Mesothelial cell of epicardium (in vitro differentiated cells): ENCODE data around the gene FNDC3B. TPM values are rescaled to one million over a fixed set of nuclear protein-coding genes. Genes with fewer than 3 reads are reported as not detected.

Source experiments
- DNase-seq, 2 experiments: peaks; one replicate each; pipeline ENCODE4 v3.0.0; 2021; ENCODE audit warnings: low spot score in 2 of 2; ENCODE audit not compliant: unreplicated experiment in 2 of 2
- H3K27ac Mint-ChIP-seq: 2 replicates; pipeline ENCODE4 v1.8.0; 2021; ENCODE audit warnings: mixed read lengths
- H3K27me3 Mint-ChIP-seq: 2 replicates; pipeline ENCODE4 v1.8.0; 2021; ENCODE audit warnings: low read depth, mixed read lengths
- H3K36me3 Mint-ChIP-seq: 2 replicates; pipeline ENCODE4 v1.8.0; 2021; ENCODE audit warnings: mixed read lengths
- H3K4me1 Mint-ChIP-seq: 2 replicates; pipeline ENCODE4 v1.8.0; 2021; ENCODE audit warnings: mixed read lengths
- H3K4me3 Mint-ChIP-seq: 2 replicates; pipeline ENCODE4 v1.8.0; 2021; ENCODE audit warnings: mild to moderate bottlenecking, moderate library complexity, mixed read lengths
- H3K9me3 Mint-ChIP-seq: 2 replicates; pipeline ENCODE4 v1.8.0; 2021; ENCODE audit warnings: mixed read lengths
- total RNA-seq: library from RNA; stranded (reverse); gene quantifications from 3 replicates; pipeline ENCODE4 v1.2.1, GENCODE V29; 2021
- TF ChIP-seq, protein P1 (sequence below): fragments of 200-600 bp; sonication (generic); IDR thresholded peaks from one replicate; pipeline ENCODE4 v1.5.0; 2021; ENCODE audit warnings: antibody characterized with exemption; ENCODE audit not compliant: unreplicated experiment

Gene FNDC3B
- total RNA-seq, 1 donor from 2014 or later = 131 TPM

DNA sequence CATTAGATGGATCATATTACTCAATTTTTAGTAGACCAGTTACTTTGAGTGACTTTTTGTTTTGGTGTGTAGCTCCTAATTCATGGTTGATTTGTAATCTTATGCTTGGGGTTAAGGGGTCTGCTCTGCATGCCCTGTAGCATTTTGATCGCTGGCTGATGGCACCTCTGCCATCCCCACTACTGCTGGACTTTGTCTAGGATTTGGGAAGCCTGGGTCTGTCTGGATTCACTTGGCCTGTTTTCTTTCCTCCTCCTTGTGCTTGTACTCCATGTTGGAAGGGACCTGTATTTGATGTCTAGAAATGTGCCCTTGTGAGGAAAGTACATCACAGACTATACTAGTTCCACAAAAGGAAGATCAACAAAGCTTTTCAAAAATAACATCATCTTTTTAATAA is 154.1 kb downstream of the FNDC3B start:
- no peak for DNase-seq
- Mint-ChIP-seq H3K36me3 (peaks cover 9% of the 10 kb centered on the region), H3K4me3 (no peak overlapping the region), H3K27me3 (no peaks in the 10 kb centered on the region), H3K9me3 (no peaks in the 10 kb centered on the region), H3K4me1 (peaks cover 17% of the 10 kb centered on the region), H3K27ac (peak overlapping the region; percentile 2)
- TF ChIP-seq, protein P1, sequence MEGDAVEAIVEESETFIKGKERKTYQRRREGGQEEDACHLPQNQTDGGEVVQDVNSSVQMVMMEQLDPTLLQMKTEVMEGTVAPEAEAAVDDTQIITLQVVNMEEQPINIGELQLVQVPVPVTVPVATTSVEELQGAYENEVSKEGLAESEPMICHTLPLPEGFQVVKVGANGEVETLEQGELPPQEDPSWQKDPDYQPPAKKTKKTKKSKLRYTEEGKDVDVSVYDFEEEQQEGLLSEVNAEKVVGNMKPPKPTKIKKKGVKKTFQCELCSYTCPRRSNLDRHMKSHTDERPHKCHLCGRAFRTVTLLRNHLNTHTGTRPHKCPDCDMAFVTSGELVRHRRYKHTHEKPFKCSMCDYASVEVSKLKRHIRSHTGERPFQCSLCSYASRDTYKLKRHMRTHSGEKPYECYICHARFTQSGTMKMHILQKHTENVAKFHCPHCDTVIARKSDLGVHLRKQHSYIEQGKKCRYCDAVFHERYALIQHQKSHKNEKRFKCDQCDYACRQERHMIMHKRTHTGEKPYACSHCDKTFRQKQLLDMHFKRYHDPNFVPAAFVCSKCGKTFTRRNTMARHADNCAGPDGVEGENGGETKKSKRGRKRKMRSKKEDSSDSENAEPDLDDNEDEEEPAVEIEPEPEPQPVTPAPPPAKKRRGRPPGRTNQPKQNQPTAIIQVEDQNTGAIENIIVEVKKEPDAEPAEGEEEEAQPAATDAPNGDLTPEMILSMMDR = no peak

DNA sequence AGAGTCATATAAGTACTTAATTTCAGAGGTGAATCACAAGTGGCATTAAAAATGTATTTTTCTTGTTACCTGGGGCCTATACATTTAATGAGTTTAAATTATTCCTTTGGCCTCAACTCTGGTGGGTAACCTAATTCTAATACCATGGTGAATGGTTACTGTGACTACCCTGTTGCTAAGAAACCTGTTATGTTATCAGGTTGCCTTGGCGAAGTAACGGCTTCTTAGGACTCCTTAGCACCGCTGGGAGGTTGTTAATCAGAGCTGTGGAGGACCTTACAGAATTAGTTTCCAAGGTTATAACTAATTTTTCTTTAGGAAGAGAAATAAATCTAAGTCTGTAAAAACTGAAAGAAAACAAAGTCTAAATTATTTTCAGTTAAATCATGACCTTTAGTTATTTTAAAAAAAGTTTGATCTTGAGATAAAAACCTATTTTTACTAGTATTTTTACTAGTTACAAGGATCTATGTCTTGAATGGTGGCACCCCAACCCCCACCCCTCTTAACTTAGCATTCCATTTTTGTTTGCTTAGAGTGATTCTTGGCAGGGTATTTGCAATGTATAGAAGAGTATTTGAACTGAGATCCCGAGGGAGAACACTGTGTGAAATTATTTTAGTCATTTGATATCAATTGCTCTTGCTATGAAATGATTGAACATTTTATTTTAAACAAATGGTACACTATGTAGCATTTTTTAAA is 155.5 kb downstream of the FNDC3B start:
- no peak overlapping the region for H3K4me3 Mint-ChIP-seq
- H3K36me3 Mint-ChIP-seq = peaks cover 10% of the 10 kb centered on the region
- no peaks in the 10 kb centered on the region for H3K27me3 Mint-ChIP-seq
- H3K4me1 Mint-ChIP-seq = peaks cover 17% of the 10 kb centered on the region
- H3K9me3 Mint-ChIP-seq = no peaks in the 10 kb centered on the region
- no peak for DNase-seq
- peak overlapping the region; percentile 48 for H3K27ac Mint-ChIP-seq
- TF ChIP-seq, protein P1 = no peak

DNA sequence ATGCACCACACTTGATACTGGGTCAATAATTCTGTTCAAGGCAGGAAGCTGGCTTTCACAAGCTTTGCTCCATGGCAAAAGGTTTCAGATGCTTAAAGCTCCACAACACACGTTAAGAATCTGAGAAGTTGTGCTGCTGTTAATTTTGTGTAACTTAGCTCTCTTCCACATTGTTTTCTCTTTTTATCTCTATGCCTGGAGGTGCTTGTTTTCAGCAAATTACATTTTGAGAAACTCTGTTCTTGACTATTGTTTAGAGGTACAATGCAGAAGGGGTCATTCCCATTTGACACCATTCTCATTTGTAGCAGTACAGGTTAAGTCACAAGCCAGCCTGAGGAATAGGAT is 156.0 kb downstream of the FNDC3B start:
- H3K9me3 Mint-ChIP-seq = no peaks in the 10 kb centered on the region
- TF ChIP-seq, protein P1 = no peak

DNA sequence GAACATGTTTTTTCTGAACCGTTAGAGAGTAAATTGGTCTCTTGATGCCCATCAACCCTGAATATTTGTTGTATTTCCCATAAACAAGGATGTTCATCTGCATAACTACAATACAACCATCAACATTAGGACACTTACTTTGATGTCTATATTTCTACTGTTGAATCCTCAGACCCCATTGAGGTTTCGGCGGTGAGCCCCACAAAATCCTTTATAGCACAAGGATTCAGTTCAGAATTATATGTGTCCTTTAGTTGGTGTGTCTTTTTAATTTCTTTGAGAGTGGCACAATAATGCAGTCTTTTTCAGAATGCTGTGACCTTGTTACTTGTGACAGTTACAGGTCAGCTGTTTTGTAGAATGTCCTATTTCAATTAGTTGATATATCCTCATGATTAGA is 158.0 kb downstream of the FNDC3B start:
- Mint-ChIP-seq H3K27me3 (no peaks in the 10 kb centered on the region), H3K36me3 (peaks cover 7% of the 10 kb centered on the region), H3K4me1 (peaks cover 35% of the 10 kb centered on the region), H3K4me3 (no peak overlapping the region), H3K9me3 (no peaks in the 10 kb centered on the region), H3K27ac (no peak overlapping the region)
- TF ChIP-seq, protein P1 = no peak
- no peak for DNase-seq

More for the DNA sequence above, 156.0 kb downstream of the FNDC3B start:
- Mint-ChIP-seq H3K27ac (peak overlapping the region; percentile 32), H3K36me3 (peaks cover 10% of the 10 kb centered on the region), H3K4me3 (no peak overlapping the region), H3K4me1 (peaks cover 17% of the 10 kb centered on the region), H3K27me3 (no peaks in the 10 kb centered on the region)
- DNase-seq = no peak

DNA sequence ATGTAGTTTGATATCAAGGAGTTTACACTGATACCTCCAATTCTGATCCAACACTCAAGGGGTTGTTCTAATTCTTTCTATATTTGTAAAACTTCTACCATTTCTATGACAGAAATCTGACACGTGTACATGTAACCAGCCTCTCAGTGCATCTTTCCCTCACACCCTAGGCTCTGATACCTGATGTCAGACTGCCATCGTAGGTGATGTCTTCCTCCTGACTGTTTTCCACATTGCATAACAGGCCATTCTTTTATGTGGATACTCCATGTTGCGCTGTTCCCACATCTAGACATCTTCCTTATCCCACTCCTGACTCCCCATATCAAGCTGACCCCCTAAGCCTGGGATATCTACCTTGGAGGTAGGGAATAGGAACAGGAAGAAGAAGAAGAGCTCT is 159.1 kb downstream of the FNDC3B start:
- Mint-ChIP-seq H3K27me3 (no peaks in the 10 kb centered on the region), H3K27ac (no peak overlapping the region), H3K4me1 (peaks cover 42% of the 10 kb centered on the region), H3K9me3 (no peaks in the 10 kb centered on the region), H3K4me3 (no peak overlapping the region), H3K36me3 (peaks cover 7% of the 10 kb centered on the region)
- no peak for DNase-seq
- TF ChIP-seq, protein P1 = no peak

DNA sequence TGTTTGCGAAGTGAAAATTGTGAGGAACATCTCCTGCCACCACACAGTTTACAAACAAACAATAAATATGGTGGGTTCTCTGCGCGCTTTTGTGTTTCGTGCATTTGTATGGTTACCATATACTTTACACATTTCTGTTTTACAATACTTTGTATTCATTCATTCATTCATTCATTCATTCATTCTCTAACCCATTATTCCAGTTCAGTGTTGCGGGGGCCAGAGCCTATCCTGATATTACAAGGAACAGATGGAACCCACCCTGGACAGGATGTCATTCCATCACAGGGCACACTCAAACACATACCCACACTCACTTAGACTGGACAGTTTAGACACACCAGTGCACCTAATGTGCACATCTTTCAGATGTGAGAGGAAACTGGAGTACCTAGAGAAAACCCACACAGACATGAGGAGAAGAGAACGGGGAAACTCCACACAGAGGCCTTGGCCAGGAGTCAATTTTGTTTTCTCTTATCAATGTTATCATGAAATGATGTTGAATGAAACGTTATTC is 160.5 kb downstream of the FNDC3B start:
- no peak overlapping the region for H3K27ac Mint-ChIP-seq
- peaks cover 5% of the 10 kb centered on the region for H3K36me3 Mint-ChIP-seq
- peaks cover 39% of the 10 kb centered on the region for H3K4me1 Mint-ChIP-seq
- TF ChIP-seq, protein P1 = no peak
- no peak for DNase-seq
- H3K27me3 Mint-ChIP-seq = no peaks in the 10 kb centered on the region
- H3K4me3 Mint-ChIP-seq = no peak overlapping the region
- no peaks in the 10 kb centered on the region for H3K9me3 Mint-ChIP-seq
